ENCODE results near the gene CNNM3. TPM values are rescaled to one million over a fixed set of nuclear protein-coding genes. Genes with fewer than 3 reads are reported as not detected.

Gene CNNM3
- total RNA-seq, 1 experiment from 2014 or later, result 34.0 TPM

- CTCF ChIA-PET, result no interaction called here
- peaks cover 48% of the 10 kb centered on the region for H3K4me1 ChIP-seq (ENCODE audit: control insufficient read depth, insufficient read depth, low read length)
- H3K27ac ChIP-seq (ENCODE audit: low read length), result peak overlapping the region; percentile 59
- H3K4me3 ChIP-seq (ENCODE audit: low read depth in 2 of 2, low read length in 2 of 2), result no peak overlapping the region
- POLR2A ChIA-PET, result no interaction called here
- no TSS peak for BruUV-seq (replicated peaks)
- no peak for TF ChIP-seq CTCF (IDR thresholded peaks at IDR 0.05)
- no peak for TF ChIP-seq POLR2AphosphoS5 (IDR thresholded peaks at IDR 0.05; ENCODE audit: low read depth, low read length)
- TF ChIP-seq SIN3A (IDR thresholded peaks at IDR 0.05; ENCODE audit: borderline replicate concordance, insufficient read depth, low read depth, low read length), result no peak
- no peak for TF ChIP-seq TCF7L2 (IDR thresholded peaks at IDR 0.05; ENCODE audit: low read depth, low read length)
- no peak for TF ChIP-seq REST (IDR thresholded peaks at IDR 0.05; ENCODE audit: insufficient read depth in 1 of 2, low read depth in 2 of 2, low read length in 1 of 2)
- intact Hi-C loops (cut with micrococcal nuclease; ENCODE audit: unreplicated experiment), result no loop called here
- DNase-seq (ENCODE audit: low read depth, low spot score), result no peak
- H3K36me3 ChIP-seq (ENCODE audit: control insufficient read depth, insufficient read depth, low read length), result peaks cover 3% of the 10 kb centered on the region; the same call in 1 of the 2 replicates
- H3K9me3 ChIP-seq (ENCODE audit: control insufficient read depth, insufficient read depth, low read depth, low read length), result no peaks in the 10 kb centered on the region
- H3K27me3 ChIP-seq (ENCODE audit: control insufficient read depth, insufficient read depth, low read length), result no peaks in the 10 kb centered on the region
- in situ Hi-C loops (cut with HindIII; ENCODE audit: low pct_unique_long_range_greater_than_20kb, low sequenced_read_pairs), result no loop called here
- ATAC-seq, result no peak
Measured at GRCh38 chr2:96823198-96823597, 7.1 kb downstream of the CNNM3 start.

DNA sequence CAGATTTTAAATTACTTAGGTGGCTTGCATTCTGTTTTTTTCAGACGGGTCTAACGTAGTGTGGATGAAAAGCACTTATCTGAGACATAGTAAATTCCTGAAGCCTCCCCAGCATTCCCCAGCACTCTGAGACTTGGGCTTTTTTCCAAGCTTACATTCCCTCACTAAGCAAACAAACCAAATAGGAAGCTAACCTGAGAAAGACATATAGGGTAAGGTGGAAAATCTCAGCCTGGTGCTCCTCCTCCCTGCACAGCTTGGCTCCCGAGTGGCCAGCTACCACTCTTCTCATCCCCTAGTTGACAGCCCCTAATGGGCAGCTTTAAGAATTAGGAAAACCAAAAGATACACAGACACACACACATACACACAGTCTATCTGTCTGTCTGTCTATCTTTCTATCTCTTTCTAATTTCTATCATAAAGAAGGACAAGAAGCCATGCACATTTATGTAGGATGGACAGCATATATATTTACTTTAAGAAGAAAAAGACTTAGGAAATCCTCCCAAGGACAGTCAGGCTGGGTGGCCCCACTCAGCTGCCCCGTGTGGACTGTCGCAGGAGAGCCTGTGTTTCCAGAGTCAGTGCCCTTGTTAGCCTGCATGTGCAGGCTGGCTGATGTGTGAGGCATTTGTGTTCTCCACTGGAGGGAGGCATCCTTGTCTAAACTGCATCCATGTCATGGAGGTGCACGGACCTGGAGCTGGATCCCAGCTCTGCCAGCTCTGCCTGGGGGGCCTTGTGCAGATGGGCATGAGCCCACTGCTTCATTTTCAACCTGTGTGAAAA is 8.2 kb downstream of the CNNM3 start:
- ATAC-seq, result peak; percentile 66
- POLR2A ChIA-PET, result interaction anchor here (0.6 kb wide), 1 partner anchor 46 kb away, joined by 3 read pairs; no protein-coding TSS in a partner anchor
- DNase-seq (ENCODE audit: low read depth, low spot score), result no peak
- intact Hi-C loops (cut with micrococcal nuclease; ENCODE audit: unreplicated experiment), result no loop called here
- TF ChIP-seq REST (IDR thresholded peaks at IDR 0.05; ENCODE audit: insufficient read depth in 1 of 2, low read depth in 2 of 2, low read length in 1 of 2) (no peak), POLR2AphosphoS5 (IDR thresholded peaks at IDR 0.05; ENCODE audit: low read depth, low read length) (peak; percentile 32; the same call in 1 of the 2 replicates)
- Histone ChIP-seq H3K36me3 (ENCODE audit: control insufficient read depth, insufficient read depth, low read length) (peaks cover 3% of the 10 kb centered on the region; the same call in 1 of the 2 replicates), H3K27ac (ENCODE audit: low read length) (peak overlapping the region; percentile 59), H3K4me1 (ENCODE audit: control insufficient read depth, insufficient read depth, low read length) (peaks cover 37% of the 10 kb centered on the region), H3K27me3 (ENCODE audit: control insufficient read depth, insufficient read depth, low read length) (no peaks in the 10 kb centered on the region), H3K9me3 (ENCODE audit: control insufficient read depth, insufficient read depth, low read depth, low read length) (no peaks in the 10 kb centered on the region), H3K4me3 (ENCODE audit: low read depth in 2 of 2, low read length in 2 of 2) (no peak overlapping the region)
- CTCF ChIA-PET, result no interaction called here
- no TSS peak for BruUV-seq (replicated peaks)
- in situ Hi-C loops (cut with HindIII; ENCODE audit: low pct_unique_long_range_greater_than_20kb, low sequenced_read_pairs), result no loop called here
